Ectodermal cell (in vitro differentiated cells): ENCODE data around the gene FBXL14.
"Not testable (repeated sequence)": the region's sequence is repeated elsewhere in the genome, so short reads cannot be mapped to it uniquely, and the experiment has no call there.

Experiments
- H3K27ac ChIP-seq: 2 replicates; pipeline ENCODE4 v1.7.0; 2013; ENCODE audit warnings: mild to moderate bottlenecking, low read depth, low read length; ENCODE audit not compliant: insufficient read depth, poor library complexity, severe bottlenecking
- H3K27me3 ChIP-seq: 2 replicates; pipeline ENCODE4 v1.7.0; 2013; ENCODE audit warnings: mild to moderate bottlenecking, low read length; ENCODE audit not compliant: insufficient read depth, control insufficient read depth, poor library complexity, severe bottlenecking
- H3K36me3 ChIP-seq: one replicate; pipeline ENCODE4 v1.7.0; 2013; ENCODE audit warnings: low read length; ENCODE audit not compliant: control insufficient read depth, insufficient read depth
- H3K4me1 ChIP-seq: one replicate; pipeline ENCODE4 v1.7.0; 2013; ENCODE audit warnings: low read length; ENCODE audit not compliant: control insufficient read depth, insufficient read depth
- H3K4me3 ChIP-seq: 2 replicates; pipeline ENCODE4 v1.7.0; 2013; ENCODE audit warnings: low read depth, low read length, control low read depth; ENCODE audit not compliant: insufficient read depth
- H3K9me3 ChIP-seq: 2 replicates; pipeline ENCODE4 v1.7.0; 2013; ENCODE audit warnings: mild to moderate bottlenecking, low read length, moderate library complexity; ENCODE audit not compliant: control insufficient read depth
- WGBS, 2 experiments: methylation state at CpG; one replicate each; pipeline ENCODE4 v1.1.7; 2013; ENCODE audit warnings: missing lambda C conversion rate in 2 of 2; 5-methylcytosine and 5-hydroxymethylcytosine counted together

Gene FBXL14

DNA sequence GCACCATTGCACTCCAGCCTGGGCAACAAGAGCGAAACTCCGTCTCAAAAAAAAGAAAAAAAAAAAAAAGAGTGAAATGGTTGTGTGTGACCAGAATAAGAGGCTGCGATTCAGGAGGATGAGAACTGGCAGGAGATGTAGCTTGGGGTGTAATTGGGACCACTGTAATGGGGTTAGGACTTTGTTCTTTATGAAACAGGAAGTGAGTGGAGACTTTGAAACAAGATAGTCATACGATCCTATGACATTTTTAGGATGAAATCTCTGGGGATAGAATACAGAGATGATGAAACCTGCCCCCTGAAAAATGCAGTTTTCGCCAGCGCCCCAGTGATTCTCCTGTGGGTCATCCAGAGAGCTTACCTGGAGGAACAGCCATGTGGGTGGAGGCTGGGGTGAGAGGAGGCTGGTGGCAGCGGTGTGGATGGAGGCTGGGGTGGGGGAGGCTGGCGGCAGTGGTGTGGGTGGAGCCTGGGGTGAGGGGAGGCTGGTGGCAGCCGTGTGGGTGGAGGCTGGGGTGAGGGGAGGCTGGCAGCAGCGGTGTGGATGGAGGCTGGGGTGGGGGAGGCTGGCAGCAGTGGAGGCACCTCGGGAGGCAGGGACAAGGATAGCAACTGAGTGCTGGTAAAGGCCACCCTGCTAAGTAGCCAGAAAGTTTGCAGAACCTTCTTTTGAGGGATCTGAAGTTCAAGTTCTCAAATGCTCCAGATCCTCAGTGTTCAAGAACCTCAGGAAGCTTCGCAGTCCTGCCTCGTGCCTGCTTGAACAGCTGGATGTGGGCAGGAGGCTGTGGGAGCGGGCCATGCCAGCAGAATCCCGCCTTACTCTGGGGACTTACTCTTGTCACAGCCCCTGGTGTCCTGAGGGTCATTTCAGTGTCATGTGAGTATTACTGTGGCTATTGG lies 20.2 kb downstream of the FBXL14 start:
- H3K27me3 ChIP-seq, result no peaks in the 10 kb centered on the region
- H3K4me3 ChIP-seq, result no peak overlapping the region
- no peaks in the 10 kb centered on the region for H3K9me3 ChIP-seq
- H3K27ac ChIP-seq, result no peak overlapping the region
- H3K36me3 ChIP-seq, result no peaks in the 10 kb centered on the region
- H3K4me1 ChIP-seq, result peaks cover 32% of the 10 kb centered on the region
- WGBS, 2 experiments, result 86% methylated on average over 15 of the region's 15 CpGs

DNA sequence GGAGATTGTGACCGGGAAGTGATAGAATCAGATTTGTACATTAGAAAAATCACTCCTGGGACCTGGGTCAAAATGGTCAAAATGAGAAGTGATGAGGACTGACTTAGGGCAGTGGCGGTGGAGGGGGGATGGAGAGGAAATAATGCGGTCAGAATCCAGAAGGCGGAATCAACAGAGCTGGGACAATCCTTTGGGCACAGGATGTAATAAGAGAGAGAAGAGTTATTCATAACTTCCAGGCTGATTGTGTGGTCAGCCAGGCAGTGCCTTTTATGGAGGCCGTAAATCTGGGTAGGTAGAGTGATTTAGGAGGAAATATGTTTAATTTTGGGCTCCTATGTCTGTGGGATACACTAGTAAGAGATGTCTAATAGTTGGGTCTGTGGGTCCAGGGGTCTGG lies 21.6 kb downstream of the FBXL14 start:
- Histone ChIP-seq H3K4me1 (peaks cover 26% of the 10 kb centered on the region), H3K4me3 (no peak overlapping the region), H3K36me3 (no peaks in the 10 kb centered on the region), H3K9me3 (no peaks in the 10 kb centered on the region), H3K27me3 (no peaks in the 10 kb centered on the region), H3K27ac (no peak overlapping the region)
- WGBS, 2 experiments, result 76 to 78% methylated on average over 5 of the region's 5 CpGs

DNA sequence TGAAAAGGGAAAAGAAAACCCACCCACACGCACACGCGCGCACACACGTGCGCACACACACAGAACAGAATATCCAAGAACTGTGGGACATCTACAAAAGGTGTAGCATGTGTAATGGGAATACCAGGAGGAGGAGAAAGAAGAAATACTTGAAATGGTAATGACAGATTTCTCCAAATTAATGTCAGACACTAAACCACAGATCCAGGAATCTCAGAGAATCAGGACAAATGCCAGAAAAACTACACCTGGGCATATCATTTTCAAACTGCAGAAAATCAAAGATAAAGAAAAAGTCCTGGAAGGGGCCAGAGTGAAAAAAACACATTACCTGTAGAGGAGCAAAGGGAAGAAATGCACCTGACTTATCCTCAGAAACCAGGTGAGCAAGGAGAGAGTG lies 26.5 kb downstream of the FBXL14 start:
- Histone ChIP-seq H3K27ac (no peak overlapping the region), H3K4me1 (peaks cover 17% of the 10 kb centered on the region), H3K36me3 (no peaks in the 10 kb centered on the region), H3K9me3 (no peaks in the 10 kb centered on the region), H3K4me3 (no peak overlapping the region), H3K27me3 (no peaks in the 10 kb centered on the region)
- 100% methylated on average over 1 to 4 of the region's 6 CpGs for WGBS, 2 experiments

DNA sequence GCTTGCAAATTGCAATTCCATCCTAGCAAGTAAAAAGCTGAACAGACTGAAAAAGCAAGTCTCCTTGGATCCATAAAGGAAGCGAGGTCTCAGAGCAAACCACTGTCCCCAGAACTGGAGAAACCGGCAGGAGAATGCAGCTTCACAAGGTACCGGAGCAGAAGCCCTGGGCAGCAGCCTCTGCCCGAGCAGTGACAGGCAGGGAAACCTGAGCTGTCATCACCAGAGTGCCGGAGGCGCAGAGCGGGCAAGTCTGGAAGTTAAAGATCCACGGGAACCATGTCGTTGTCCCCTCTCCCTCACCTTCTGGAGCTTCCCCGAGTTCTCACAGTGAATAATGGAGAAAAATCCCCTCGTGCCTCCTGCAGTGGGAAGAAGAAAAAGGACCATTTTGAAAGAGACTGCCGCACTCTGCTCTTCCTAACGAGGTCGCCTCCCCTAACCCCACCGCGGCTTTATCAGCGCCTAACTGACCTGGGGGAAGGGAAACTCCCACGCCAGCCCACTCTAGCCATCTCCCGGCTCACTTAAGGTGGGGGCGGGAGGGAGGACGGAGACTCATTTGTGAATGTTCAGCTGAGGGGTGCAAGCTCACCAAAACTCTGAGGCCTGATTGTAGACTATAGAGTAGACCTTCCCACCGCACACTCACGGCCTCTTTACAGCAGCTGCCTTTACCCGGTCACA lies 27.8 kb downstream of the FBXL14 start:
- H3K27ac ChIP-seq, result no peak overlapping the region
- WGBS, 2 experiments, result 38 to 39% methylated on average over 24 of the region's 24 CpGs

DNA sequence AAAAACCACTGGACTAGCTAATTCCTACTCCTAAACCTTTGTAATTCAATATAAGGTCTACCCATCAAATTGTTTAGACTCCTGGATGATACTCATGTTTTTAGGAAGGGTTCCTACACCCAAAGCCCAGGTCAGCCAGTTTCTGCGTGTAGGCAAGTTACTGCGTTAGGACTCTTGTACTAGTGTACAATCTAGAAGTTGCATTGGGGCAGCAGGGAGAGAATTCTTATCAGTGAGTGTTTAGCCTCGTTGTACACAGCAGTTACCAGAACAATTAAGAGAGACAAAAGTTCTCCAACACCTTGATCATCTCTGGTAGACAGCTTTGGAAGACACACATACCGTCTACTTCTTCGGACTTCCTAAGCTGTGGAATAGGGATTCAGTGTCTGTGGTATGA lies 29.2 kb downstream of the FBXL14 start:
- H3K4me1 ChIP-seq, result peaks cover 17% of the 10 kb centered on the region
- H3K27me3 ChIP-seq, result no peaks in the 10 kb centered on the region

More for the DNA sequence above, 27.8 kb downstream of the FBXL14 start:
- peaks cover 17% of the 10 kb centered on the region for H3K4me1 ChIP-seq
- no peaks in the 10 kb centered on the region for H3K36me3 ChIP-seq
- no peaks in the 10 kb centered on the region for H3K27me3 ChIP-seq
- no peak overlapping the region for H3K4me3 ChIP-seq
- no peaks in the 10 kb centered on the region for H3K9me3 ChIP-seq

DNA sequence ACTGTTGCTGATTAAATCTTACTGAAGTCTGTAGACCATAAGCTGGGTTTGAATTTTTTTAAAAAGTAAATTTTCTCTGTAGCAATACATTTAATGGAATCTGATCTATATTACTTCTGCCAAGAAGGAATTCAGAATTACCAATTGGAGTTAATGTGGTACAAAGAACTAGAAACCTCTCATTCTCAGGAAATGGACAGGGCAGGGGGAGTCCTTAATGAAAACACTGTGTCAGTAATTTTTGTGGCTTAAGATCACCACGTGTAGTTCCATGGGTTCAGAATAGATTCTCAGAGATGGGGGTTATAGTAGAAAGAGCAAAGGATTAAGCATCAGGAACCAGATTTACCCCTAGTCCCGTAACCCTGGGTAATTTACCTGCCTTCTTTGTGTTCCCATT lies 30.3 kb downstream of the FBXL14 start:
- no peaks in the 10 kb centered on the region for H3K27me3 ChIP-seq
- no peak overlapping the region for H3K27ac ChIP-seq
- H3K4me1 ChIP-seq, result peaks cover 24% of the 10 kb centered on the region
- no peaks in the 10 kb centered on the region for H3K36me3 ChIP-seq
- H3K9me3 ChIP-seq, result no peaks in the 10 kb centered on the region
- H3K4me3 ChIP-seq, result no peak overlapping the region
- 93 to 96% methylated on average over 2 of the region's 2 CpGs for WGBS, 2 experiments

More for the DNA sequence above, 29.2 kb downstream of the FBXL14 start:
- Histone ChIP-seq H3K36me3 (no peaks in the 10 kb centered on the region), H3K27ac (no peak overlapping the region), H3K4me3 (no peak overlapping the region), H3K9me3 (no peaks in the 10 kb centered on the region)
- WGBS, 2 experiments, result 96 to 97% methylated on average over 5 of the region's 5 CpGs

DNA sequence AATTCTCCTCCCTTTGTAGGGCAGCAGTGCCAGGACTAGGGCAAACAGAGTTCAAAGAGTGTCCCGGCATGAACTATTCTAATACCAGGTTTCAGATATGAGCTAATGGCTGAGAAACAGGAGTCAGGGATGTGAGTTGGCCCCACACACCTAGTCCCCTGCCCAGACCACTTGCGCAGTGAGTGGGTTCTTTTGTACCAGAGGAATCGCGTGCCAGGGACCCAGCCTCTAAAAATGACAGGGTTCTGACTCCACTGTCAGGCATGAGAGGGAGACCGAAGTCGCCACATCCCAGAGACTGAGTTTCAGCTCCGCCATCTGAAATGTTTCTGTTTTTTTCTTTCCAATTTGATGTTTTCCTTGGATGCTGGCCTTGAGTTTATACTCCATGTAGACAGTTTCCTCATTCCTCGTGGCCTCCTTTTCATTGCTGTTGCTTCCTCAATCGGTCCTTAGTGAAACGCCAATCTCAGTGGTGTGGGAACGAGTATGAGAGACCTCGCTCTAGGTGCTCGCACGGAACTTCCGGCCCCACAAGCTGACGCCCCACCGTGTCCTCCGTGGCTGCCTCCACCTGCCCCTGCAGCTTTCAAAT lies 31.5 kb downstream of the FBXL14 start:
- no peak overlapping the region for H3K27ac ChIP-seq
- WGBS, 2 experiments, result 94 to 95% methylated on average over 18 of the region's 18 CpGs
- H3K36me3 ChIP-seq, result no peaks in the 10 kb centered on the region
- H3K9me3 ChIP-seq, result no peaks in the 10 kb centered on the region
- H3K4me3 ChIP-seq, result no peak overlapping the region
- peaks cover 25% of the 10 kb centered on the region for H3K4me1 ChIP-seq
- no peaks in the 10 kb centered on the region for H3K27me3 ChIP-seq

DNA sequence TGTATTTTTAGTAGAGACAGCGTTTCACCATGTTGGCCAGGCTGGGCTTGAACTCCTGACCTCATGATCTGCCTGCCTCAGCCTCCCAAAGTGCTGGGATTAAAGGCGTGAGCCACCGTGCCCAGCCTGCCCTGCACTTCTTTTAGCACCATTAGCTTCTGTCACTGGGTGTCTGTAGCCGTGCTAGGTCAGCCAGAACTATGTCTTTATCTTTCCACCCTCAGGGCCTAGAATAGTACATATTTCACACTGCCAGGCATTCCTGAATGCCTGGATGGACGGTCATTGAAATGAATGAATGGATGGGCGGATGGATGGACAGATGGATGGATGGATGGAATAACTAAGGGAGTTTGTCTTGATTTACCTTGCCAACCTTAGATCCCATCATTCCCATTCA lies 33.7 kb downstream of the FBXL14 start:
- 92 to 95% methylated on average over 6 of the region's 6 CpGs for whole genome bisulfite sequencing, 2 experiments
- H3K36me3 ChIP-seq, result no peaks in the 10 kb centered on the region

DNA sequence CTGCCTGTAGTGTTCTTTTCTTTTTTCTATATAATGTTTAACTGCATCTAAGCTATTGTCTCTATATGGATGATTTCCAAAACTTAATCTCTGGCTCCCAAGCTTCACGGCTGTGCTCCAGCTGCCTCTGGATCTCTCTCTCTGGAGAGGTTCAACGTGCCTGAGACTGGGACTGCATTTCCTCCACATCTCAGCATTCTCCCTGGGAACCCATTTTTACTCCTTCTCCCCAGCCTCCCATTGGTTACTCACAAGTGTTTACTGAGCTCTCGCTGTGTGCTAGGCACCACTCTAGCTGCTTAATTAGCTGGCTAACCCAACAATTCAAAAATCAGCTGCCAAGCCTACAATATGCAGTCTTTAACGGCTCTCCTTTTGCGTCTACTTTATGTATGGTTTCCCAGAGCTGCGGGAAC lies 34.7 kb downstream of the FBXL14 start:
- no peaks in the 10 kb centered on the region for H3K27me3 ChIP-seq
- no peaks in the 10 kb centered on the region for H3K36me3 ChIP-seq
- H3K27ac ChIP-seq, result no peak overlapping the region
- H3K4me1 ChIP-seq, result peaks cover 8% of the 10 kb centered on the region
- no peaks in the 10 kb centered on the region for H3K9me3 ChIP-seq
- no peak overlapping the region for H3K4me3 ChIP-seq
- 77 to 78% methylated on average over 6 of the region's 6 CpGs for WGBS, 2 experiments

More for the DNA sequence above, 33.7 kb downstream of the FBXL14 start:
- no peak overlapping the region for H3K27ac ChIP-seq
- no peak overlapping the region for H3K4me3 ChIP-seq
- no peaks in the 10 kb centered on the region for H3K9me3 ChIP-seq
- H3K27me3 ChIP-seq, result no peaks in the 10 kb centered on the region
- peaks cover 13% of the 10 kb centered on the region for H3K4me1 ChIP-seq

DNA sequence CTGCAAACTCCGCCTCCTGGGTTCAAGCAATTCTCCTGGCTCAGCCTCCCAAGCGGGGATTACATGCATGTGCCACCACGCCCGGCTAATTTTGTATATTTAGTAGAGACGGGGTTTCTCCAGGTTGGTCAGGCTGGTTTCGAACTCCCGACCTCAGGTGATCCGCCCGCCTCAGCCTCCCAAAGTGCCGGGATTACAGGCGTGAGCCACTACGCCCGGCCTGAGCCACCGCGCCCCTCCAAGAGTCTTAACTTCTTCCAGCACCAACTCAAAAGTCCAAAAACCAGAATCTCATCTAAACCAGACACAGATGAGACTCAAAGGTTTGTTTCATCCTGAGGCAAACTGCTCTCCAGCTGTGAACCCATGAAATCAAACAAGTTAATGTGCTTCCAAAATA lies 36.3 kb downstream of the FBXL14 start:
- H3K9me3 ChIP-seq, H3K27me3 ChIP-seq, H3K4me3 ChIP-seq, H3K36me3 ChIP-seq, H3K4me1 ChIP-seq, H3K27ac ChIP-seq: not testable (repeated sequence)
- WGBS, 2 experiments, result 87 to 90% methylated on average over 15 of the region's 15 CpGs
